ENCODE results near the gene SH3PXD2A.
A peak's percentile ranks its signal among the peaks of the same experiment; 100 is the strongest.

The SH3PXD2A gene

GRCh38 chr10:103597003-103597402 is 258.4 kb downstream of the SH3PXD2A start:
- DNase-seq: no peak

GRCh38 chr10:103595933-103596726 is 259.2 kb downstream of the SH3PXD2A start:
- DNase-seq: no peak

GRCh38 chr10:103593022-103593570 is 262.3 kb downstream of the SH3PXD2A start:
- no peak for DNase-seq

- DNase-seq: peak; percentile 19 to 29
Observed at GRCh38 chr10:103592186-103593021, 263.0 kb downstream of the SH3PXD2A start.

- DNase-seq: no peak
Observed at GRCh38 chr10:103590744-103591291, 264.6 kb downstream of the SH3PXD2A start.

- DNase-seq: no peak
Observed at GRCh38 chr10:103590060-103590459, 265.3 kb downstream of the SH3PXD2A start.

- DNase-seq: no peak
Observed at GRCh38 chr10:103589074-103589630, 266.2 kb downstream of the SH3PXD2A start.

- no peak for DNase-seq
Observed at GRCh38 chr10:103587073-103587472, 268.3 kb downstream of the SH3PXD2A start.

GRCh38 chr10:103585011-103585405 is 270.4 kb downstream of the SH3PXD2A start:
- no peak for DNase-seq

- DNase-seq: peak; percentile 74
Observed at GRCh38 chr10:103584216-103585010, 271.0 kb downstream of the SH3PXD2A start.

GRCh38 chr10:103583871-103584215 is 271.5 kb downstream of the SH3PXD2A start:
- DNase-seq: peak in 1 of 2 donors; percentile 23

GRCh38 chr10:103582331-103583123 is 272.8 kb downstream of the SH3PXD2A start:
- no peak for DNase-seq

GRCh38 chr10:103581499-103581898 is 273.9 kb downstream of the SH3PXD2A start:
- DNase-seq: no peak

GRCh38 chr10:103580430-103580829 is 274.9 kb downstream of the SH3PXD2A start:
- DNase-seq: no peak

GRCh38 chr10:103580011-103580410 is 275.4 kb downstream of the SH3PXD2A start:
- no peak for DNase-seq

GRCh38 chr10:103578782-103579382 is 276.5 kb downstream of the SH3PXD2A start:
- DNase-seq: no peak

- no peak for DNase-seq
Observed at GRCh38 chr10:103576862-103577261, 278.5 kb downstream of the SH3PXD2A start.

GRCh38 chr10:103576076-103576471 is 279.3 kb downstream of the SH3PXD2A start:
- DNase-seq: no peak

- no peak for DNase-seq
Observed at GRCh38 chr10:103575416-103576075, 279.8 kb downstream of the SH3PXD2A start.

Data from activated CD4-positive, alpha-beta T cell treated with anti-CD3 and anti-CD28 coated beads for 4 hours (primary cell).